NCI-H2107 (cell line): ENCODE data around the gene PSMB7.

Experiments
- DNase-seq: peaks from one replicate; lab custom pipeline; 2025; lab: John Stamatoyannopoulos, UW

PSMB7 gene

DNA sequence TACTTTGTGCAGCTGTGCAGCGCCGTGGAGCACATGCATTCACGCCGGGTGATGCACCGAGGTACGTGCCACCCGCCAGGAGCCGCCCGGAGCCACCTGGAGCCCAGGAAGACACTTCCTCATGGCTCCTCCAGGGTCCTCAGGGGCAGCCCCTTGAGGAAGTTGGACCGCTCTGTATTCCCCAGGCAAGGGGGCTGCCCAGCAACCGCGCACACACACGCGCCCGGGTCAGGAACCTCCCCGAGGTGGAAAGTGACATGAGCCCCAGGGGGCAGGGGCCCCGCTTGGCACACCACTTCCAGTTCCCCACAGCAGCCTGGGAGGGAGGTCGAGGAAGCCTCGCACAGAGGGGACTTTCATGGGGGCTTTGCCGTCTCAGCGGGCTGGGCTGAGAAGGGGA is 88.9 kb downstream of the PSMB7 start:
- DNase-seq = no peak

DNA sequence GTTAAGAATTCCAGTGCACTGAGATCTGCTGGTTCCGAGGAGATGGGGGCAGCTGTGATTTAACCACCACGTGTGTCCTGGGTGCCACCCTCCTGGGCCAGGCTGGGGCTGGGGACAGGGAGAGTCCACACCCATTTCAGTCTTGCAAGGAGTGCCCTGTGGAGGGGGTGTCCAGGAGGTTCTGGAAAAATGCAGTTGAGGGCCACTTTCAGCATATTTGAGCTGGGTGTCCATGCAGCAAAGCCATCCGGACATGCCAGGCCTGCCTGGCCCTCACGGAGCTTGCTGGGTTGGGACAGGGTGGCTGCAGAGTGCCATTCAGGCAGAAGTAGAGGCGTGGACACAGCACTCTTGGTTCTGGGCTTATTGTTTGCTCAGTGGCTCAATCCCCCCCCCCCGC is 89.4 kb downstream of the PSMB7 start:
- no peak for DNase-seq

DNA sequence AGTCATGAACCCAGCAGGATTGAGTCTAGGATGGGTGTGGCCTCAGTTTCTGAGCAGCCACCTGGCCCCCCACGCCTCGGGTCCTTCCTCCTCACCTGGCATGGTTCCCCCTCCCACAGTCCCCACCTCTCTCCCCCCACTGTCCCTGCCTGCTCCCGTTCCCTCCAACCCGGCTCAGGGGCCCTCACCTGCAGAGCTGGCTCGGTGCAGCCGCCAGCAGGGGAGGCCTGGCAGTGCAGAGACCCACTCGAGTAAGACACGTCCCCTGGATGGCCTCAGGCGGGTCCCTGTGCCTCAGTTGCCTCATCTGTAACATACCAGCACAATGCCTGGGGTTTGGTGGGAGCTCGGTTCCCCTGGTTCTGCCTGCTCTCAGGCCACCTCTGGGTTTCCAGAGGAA is 91.3 kb downstream of the PSMB7 start:
- DNase-seq = no peak

DNA sequence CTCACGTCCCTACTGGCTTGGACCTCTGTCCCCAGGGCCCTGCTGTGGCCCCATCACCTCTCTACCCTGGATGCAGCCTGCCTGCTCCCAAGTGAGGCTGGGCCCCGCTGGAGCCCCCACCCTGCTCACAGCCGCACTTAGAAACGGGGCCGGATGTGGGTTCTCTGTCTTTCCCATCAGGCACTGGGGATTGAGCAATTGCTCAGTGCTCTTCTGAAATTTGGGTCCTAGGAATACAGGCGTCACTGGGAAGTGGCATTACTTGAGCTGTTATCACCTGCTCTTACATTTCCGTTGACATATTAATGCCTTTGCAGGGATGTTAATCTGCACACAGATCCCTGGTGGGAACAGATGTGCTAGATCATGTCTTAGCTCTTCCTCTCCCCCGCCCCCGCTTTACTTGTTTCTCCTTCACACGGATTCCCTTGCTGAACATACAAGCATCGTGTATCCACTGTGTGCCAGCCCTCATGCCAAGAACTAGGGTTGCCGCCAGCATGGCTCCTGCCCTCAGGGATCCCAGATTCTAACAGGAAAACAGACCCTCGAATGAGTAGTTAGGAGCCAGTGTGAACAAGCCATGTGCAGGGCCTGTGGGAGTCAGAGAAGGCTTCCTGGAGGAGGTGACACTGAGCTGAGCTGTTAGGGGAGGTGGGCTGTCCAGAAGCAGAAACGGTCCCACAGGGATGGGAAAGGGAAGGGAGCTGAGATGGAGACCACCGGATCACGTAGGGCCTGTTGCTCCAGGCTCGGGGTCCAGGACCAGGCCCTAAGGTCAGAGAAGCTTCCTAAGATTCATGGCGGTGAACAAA is 92.4 kb downstream of the PSMB7 start:
- DNase-seq = no peak

DNA sequence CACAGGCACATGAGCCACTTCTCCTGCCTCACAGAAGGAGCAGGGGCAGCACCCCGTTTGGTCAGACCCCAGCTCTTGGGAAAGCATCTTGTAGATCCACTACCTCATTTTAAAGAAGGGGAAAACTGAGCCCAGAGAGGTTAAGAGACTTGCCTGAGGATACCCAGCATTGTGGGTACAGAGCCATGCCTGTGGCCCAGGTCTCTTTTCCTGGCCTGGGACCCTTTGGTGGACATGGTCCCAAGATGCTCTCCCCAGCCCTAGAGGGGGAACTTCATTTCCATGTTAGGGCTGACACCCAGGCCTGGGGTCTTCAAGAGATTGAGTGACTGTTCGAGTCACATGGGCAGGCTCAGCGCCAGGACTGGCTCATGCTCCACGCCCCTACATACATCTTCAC is 93.3 kb downstream of the PSMB7 start:
- DNase-seq = no peak

DNA sequence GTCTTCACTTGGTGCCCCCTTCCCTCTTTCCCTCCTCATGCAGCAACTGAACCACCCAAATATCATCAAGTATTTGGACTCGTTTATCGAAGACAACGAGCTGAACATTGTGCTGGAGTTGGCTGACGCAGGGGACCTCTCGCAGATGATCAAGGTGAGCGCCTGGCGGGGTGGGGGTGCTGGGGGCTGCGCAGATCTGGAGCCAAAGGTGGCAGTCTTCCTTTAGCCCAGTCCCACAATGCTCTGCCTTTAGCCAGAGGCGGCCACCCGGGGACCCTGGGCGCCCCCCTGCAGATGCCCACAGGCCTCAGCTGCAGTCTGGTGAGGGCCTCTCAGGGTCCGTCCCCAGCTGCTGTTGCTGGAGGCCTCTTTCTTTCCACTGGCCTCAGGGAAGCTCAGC is 93.8 kb downstream of the PSMB7 start:
- no peak for DNase-seq

DNA sequence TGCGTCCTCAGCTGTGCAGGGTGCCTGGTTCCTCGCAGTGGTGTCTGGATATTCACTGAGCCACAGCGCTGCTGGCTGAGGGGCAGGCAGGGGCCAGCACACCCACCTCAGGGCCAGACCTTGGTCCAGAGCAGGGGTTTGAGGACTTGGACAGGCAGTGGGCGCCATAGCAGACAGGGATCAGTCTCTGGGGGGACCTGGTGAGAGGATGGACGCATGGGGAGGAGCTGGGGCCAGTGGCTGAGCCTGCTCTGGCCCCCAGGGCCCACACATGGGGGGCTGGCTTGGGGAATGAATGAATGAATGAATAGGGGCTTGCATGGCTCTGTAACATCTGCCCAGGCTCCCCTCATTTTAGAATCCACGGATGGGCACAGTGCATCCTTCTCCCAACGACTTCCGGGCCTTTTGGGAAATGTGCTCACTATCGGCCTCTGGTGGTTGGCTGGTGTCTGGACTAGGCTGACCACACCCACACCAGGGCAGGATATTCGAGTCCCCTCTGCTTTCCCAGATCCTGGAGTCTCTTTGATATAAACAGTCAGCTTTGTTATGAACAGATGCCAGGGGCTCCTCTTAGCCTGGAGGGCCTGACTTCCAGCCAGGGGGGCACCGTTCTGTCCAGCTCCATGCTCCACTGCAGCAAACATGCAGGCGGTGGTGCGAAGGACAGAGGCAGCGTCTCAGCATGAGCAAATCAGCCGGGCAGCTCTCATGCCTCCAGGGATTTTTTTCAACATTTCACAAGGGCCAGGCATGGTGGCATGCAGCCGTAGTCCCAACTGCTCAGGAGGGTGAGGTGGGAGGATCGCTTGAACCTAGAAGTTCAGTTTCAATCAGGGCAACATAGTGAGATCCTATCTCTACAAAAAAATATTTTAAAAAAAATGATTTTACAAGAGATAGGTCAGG is 94.9 kb downstream of the PSMB7 start:
- peak; percentile 27 for DNase-seq

DNA sequence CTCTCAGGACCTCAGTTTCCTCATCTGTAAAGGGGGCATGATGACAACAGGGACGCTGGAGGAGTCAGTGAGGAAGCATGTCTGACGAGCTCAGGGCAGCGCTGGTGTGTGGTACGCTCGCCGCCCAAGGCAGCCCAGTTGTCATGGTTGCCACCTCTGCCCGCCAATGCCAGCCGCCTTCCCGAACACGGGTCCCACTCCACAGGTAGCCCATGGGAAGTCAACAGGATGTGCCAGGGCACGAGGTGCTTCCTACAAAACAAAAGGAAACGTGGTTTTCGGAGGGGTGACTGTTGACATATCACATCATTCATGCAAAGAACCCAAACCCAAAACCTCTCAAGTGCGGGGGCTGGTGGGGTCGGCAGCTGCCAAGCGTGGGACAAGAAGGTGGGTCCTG is 99.4 kb downstream of the PSMB7 start:
- no peak for DNase-seq

DNA sequence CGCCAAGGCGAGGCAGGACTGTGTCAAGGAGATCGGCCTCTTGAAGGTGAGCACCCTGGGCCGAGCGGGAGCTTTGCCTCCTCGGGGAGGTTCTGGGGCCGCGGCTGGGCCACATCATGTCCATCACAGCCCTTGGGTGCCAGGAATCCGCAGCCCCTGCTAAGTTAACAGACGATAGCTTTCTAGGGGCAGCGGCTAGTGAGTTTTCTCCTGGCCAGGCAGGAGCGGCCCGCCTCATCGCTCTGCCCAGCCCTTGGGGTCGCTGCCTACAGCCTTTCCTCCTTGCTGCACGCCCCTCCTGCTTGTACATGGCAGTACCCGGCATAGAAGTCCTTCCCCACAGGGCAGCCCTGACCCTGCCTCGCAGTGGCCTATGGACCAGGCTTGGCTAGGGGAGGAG is 101.3 kb downstream of the PSMB7 start:
- no peak for DNase-seq

DNA sequence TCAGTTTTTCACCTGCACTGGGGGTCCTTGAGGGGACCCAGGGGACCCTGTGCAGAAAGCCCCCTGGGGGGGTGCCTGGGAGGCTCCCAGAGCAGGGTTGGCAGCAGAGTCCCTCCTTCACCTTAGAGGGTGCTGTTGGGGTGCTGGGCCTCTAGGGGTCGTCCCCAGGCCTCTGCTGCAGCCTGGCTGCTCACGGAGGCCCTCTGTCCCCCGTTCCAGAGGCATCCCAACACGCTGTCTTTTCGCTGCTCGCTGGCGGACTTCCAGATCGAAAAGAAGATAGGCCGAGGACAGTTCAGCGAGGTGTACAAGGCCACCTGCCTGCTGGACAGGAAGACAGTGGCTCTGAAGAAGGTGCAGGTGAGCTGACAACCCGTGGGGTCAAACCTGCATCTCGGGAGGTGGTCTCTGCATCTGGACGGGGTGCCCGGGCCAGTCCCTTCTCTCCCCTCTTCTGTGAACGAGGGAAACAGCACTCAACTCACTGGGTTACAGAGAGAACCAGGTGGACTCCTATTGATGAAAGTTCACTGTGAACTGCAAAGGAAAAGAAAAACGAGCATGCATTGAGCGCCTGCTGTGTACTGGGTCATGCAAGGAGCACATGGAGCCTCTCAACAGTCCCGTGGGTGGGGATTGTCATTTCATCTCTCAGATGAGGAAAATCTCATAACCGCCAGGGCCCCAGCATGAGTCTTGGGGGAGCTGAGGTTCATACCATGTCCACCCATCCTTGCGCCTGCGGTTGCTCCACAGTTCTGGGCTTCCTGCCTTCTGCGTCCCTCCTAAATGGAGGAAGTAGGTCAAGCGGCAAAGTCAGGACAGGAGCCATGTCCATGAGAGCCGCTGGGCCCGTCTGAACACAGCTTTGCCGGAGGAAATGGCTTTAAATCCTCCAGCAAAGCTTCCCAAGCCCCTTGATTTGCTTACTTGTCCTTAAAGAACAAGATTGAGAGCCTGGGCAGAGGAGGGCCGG is 102.7 kb downstream of the PSMB7 start:
- no peak for DNase-seq

DNA sequence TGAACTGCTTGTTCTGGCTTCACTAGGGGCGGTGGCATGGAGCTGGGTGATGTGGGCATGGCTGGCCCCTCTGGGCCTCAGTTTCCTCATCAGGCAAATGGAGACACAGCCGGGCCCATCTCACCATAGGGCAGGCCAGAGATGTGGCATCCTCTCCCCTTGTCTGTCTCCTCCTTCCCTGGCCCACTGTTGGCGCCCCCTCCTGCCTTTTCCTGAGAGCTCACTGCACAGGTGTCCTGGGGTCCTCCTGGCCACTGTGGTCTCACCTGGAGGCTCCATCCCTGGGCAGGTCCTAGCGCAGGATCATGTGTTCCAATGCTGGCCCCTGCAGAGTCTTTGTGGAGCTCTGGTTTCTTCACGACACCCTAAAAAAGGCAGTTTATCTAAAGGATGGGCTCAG is 104.0 kb downstream of the PSMB7 start:
- no peak for DNase-seq

DNA sequence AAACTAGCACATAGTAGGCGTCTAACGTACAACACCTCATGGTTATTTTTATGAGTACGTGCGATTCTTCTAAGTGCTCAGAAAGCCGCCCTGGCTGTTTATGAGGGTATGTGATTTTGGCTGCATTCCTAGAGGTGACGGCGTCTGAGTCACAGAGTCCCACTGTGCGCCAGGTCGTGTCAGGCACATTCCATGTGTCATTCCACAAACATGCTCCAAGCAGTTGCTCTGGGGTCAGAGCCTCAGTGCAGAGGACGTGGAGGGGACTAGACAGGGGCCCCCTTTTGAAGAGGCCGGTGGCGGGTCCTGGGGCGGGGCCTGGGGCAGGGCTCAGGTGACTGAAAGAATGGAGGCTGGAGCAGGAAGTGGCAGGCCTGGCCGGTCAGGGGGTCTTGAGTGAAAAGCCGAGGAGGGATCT is 105.6 kb downstream of the PSMB7 start:
- DNase-seq = no peak

DNA sequence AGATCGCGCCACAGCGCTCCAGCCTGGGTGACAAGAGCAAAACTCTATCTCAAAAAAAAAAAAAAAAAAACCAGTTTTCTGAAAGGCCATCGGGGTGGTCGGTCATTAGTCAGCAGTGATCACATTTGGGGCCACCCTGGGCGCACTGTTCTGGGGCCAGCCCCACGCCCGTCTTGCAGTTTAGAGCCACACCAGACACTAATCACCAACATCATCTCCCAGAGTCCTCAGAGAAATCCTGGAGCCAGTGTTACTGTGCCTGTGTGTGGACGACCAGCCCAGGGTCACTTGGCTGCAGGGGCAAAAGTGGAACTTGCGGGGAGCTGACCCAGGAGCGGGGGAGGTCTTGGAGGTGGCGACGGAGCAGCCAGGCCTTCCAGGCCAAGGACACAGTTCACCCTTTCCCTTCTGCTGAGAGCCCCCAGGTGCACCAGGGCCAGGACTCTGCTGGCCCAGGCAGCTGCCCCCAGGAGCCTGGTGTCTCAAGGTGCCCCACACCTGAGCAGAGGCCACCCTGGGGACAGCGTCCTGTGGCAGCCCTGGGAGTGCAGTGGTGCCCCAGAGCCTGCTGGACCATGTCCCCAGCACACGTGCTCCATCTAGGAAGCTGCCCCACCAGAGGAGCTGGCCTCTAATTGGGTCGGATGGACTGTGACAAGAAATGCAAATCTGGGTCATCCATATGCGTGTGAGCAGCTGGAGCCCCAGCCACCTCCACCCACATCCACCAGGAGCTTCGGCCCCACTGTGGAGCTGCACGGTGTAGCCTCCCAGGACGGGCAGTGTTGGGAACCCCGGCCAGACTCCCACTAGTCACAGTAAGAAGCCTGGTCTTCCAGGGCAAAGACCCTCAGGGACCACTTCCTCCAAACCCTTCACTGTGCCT is 106.4 kb downstream of the PSMB7 start:
- no peak for DNase-seq

DNA sequence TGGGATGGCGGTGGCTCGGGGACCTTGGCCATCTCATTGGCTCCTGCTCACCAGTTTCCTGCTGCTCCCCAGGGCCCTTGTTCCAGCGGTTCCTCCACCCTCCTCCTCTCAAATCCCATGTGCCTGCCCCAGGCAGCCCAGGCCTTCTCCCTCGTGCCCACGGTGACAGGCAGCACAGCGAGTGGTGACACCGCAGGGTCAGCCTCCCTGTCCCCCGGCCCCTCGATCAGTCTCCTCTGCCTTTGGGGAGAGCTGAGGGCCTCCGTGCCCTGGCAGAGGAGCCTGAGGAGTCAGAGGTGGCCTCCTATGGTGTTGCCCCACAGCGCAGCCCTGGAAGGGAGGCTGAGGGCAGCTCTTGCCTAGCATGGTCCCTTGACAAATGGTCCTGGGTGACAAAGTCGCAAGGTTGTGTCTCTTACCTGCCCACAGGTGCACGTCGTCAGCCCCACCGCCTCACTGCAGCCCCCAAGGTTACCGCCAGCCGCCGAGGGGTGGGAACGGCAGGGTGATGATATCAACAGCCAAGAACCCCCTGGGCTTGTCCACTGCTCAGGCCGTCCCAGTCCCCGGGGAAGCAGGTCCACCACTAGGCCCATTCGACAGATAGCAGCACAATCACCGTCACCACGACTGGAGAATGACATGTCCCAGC is 107.7 kb downstream of the PSMB7 start:
- DNase-seq = no peak

DNA sequence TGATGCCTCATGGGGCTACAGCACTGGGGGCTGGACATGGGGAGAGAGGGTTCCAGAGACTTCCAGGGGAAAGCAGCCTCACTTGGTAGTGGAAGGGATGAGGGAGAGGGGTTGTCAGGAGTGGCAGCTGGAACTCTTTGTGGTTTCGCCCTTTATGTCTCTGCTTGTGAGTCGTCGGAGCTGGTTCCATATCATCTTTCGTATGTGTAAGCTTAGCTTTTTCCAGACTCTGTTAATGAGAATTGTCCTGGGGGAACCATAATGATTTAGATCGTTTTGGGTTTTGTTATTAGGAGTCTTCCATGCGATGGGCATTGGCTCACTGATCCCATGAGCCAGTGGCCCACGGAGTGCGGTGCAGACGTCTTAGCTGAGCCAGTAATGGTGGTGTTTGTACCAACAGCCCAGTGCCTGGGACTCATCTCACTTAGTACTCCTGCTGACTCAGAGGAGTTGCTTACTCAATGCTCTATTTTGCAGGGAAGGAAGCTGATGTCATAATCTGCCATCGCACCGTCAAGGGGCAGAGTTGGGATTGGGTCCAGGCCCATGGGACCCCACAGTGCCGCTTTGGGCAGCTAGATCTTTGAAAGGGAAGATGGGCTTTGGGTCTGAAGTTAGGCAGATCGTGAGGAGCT is 109.0 kb downstream of the PSMB7 start:
- DNase-seq = peak; percentile 17

DNA sequence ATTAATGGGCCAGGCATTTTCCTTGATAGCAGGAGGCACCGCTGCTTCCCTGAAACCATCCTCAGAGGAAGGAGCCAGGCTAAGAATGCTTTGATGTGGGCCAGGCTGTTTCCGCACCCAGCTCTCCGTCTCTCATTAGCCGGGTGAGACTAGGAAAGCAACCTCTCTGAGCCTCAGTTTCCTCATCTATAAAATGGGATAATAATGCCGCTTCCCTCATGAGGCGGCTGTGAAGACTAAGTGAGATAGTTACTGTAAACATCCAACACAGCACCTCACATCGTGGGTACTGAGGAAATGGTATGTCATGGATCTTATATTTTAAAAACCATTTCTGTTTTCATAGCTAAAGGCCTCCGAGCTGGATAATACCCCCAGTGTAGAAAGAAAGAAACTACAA is 111.0 kb downstream of the PSMB7 start:
- no peak for DNase-seq

DNA sequence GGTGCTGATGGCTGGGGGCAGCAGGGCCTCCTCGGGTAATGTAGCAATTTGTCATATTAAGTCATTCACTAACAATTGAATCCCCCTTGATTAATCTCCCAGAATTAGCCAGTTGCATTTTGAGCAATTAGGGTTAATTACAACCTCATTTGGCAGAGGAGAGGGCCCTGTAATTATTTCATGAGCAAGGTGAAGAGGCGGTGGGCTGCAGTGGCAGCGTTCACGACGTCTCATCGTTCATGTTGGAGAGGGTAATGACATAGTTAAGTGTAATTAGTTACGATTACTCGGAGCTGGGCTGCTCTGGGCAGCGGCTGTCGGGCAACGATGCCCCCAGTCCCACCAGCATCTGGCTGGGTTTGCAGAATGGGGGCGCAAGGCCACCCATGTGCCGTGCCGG is 111.5 kb downstream of the PSMB7 start:
- no peak for DNase-seq
